Measurements from ENCODE around the gene SND1. TPM values are rescaled to one million over a fixed set of nuclear protein-coding genes. Genes with fewer than 3 reads are reported as not detected.
"Not testable (repeated sequence)": the region's sequence is repeated elsewhere in the genome, so short reads cannot be mapped to it uniquely, and the experiment has no call there.

The SND1 gene
- total RNA-seq, 5 donors from 2014 or later (not counting 1 experiment from before 2014, with no cell fraction given) = 137 to 187 (median 154) TPM

GRCh38 chr7:127835679-127836078, 183.7 kb downstream of the SND1 start:
- Histone ChIP-seq H3K36me3 (ENCODE audit: control insufficient read depth in 2 of 2, extremely low read depth in 1 of 2, insufficient read depth in 1 of 2, low read length in 1 of 2) (no peaks in the 10 kb centered on the region), H3K4me3 (ENCODE audit: control insufficient read depth in 1 of 2, extremely low read depth in 1 of 2, low read length in 1 of 2) (no peak overlapping the region), H3K27ac (ENCODE audit: low read length) (no peak overlapping the region), H3K4me1 (ENCODE audit: control insufficient read depth in 1 of 2, extremely low read depth in 1 of 2, insufficient read depth in 2 of 2, low read length in 2 of 2) (no peaks in the 10 kb centered on the region), H3K27me3 (replicated peaks in 1 of 2; ENCODE audit: control insufficient read depth in 2 of 2, extremely low read depth in 1 of 2, insufficient read depth in 2 of 2, low read length in 1 of 2) (no peaks in the 10 kb centered on the region), H3K9me3 (peaks cover 2% of the 10 kb centered on the region)
- CTCF ChIA-PET = no interaction called here
- DNase-seq (no peak), ATAC-seq (replicated peaks in 1 of 4) (no peak)
- peaks cover 53% of the 10 kb centered on the region for H3K36me3 Mint-ChIP-seq
- H3K4me3 Mint-ChIP-seq = no peak overlapping the region
- H3K27me3 Mint-ChIP-seq = no peaks in the 10 kb centered on the region
- no CpG with 5 or more reads among the region's 4 CpGs for WGBS (ENCODE audit: insufficient coverage)
- H3K4me1 Mint-ChIP-seq = peaks cover 0 to 3% (median 2%) of the 10 kb centered on the region in 3 donors
- H3K27ac Mint-ChIP-seq = no peak overlapping the region
- POLR2A ChIA-PET = no interaction called here
- H3K9me3 Mint-ChIP-seq = peaks cover 0 to 18% (median 9%) of the 10 kb centered on the region in 3 donors

- H3K9me3 ChIP-seq; H3K27ac Mint-ChIP-seq; H3K4me1 Mint-ChIP-seq; H3K36me3 ChIP-seq (ENCODE audit: control insufficient read depth in 2 of 2, extremely low read depth in 1 of 2, insufficient read depth in 1 of 2, low read length in 1 of 2); H3K4me1 ChIP-seq (ENCODE audit: control insufficient read depth in 1 of 2, extremely low read depth in 1 of 2, insufficient read depth in 2 of 2, low read length in 2 of 2); H3K27ac ChIP-seq (ENCODE audit: low read length); H3K4me3 ChIP-seq (ENCODE audit: control insufficient read depth in 1 of 2, extremely low read depth in 1 of 2, low read length in 1 of 2); POLR2A ChIA-PET; H3K4me3 Mint-ChIP-seq; ATAC-seq (replicated peaks in 1 of 4); DNase-seq; H3K27me3 ChIP-seq (replicated peaks in 1 of 2; ENCODE audit: control insufficient read depth in 2 of 2, extremely low read depth in 1 of 2, insufficient read depth in 2 of 2, low read length in 1 of 2); CTCF ChIA-PET; H3K27me3 Mint-ChIP-seq: not testable (repeated sequence)
- 91% methylated on average over 5 of the region's 7 CpGs for WGBS (ENCODE audit: insufficient coverage)
- H3K36me3 Mint-ChIP-seq = peaks cover 46% of the 10 kb centered on the region
- peaks cover 0 to 18% (median 9%) of the 10 kb centered on the region in 3 donors for H3K9me3 Mint-ChIP-seq
These were observed 185.9 kb downstream of the SND1 start for GRCh38 chr7:127837816-127838410.

GRCh38 chr7:127838816-127839415, 186.9 kb downstream of the SND1 start:
- POLR2A ChIA-PET = no interaction called here
- H3K36me3 ChIP-seq (ENCODE audit: control insufficient read depth in 2 of 2, extremely low read depth in 1 of 2, insufficient read depth in 1 of 2, low read length in 1 of 2) = peaks cover 0 to 3% of the 10 kb centered on the region in 2 donors
- no peak for DNase-seq
- Mint-ChIP-seq H3K4me3 (no peak overlapping the region), H3K27me3 (no peaks in the 10 kb centered on the region), H3K36me3 (peaks cover 44% of the 10 kb centered on the region), H3K9me3 (peaks cover 0 to 18% (median 9%) of the 10 kb centered on the region in 3 donors), H3K4me1 (peaks cover 0 to 3% (median 0%) of the 10 kb centered on the region in 3 donors), H3K27ac (no peak overlapping the region)
- no peaks in the 10 kb centered on the region for H3K4me1 ChIP-seq (ENCODE audit: control insufficient read depth in 1 of 2, extremely low read depth in 1 of 2, insufficient read depth in 2 of 2, low read length in 2 of 2)
- CTCF ChIA-PET = interaction anchor here in 1 of 2 donors (0.5 kb wide), 1 partner anchor 329 kb away, joined by 3 read pairs; no protein-coding TSS in a partner anchor
- WGBS (ENCODE audit: insufficient coverage) = no CpG with 5 or more reads among the region's 10 CpGs
- peaks cover 2% of the 10 kb centered on the region for H3K9me3 ChIP-seq
- H3K27me3 ChIP-seq (replicated peaks in 1 of 2; ENCODE audit: control insufficient read depth in 2 of 2, extremely low read depth in 1 of 2, insufficient read depth in 2 of 2, low read length in 1 of 2) = no peaks in the 10 kb centered on the region
- ATAC-seq (replicated peaks in 1 of 4) = no peak
- H3K27ac ChIP-seq (ENCODE audit: low read length) = no peak overlapping the region
- no peak overlapping the region for H3K4me3 ChIP-seq (ENCODE audit: control insufficient read depth in 1 of 2, extremely low read depth in 1 of 2, low read length in 1 of 2)

GRCh38 chr7:127840226-127840951, 188.4 kb downstream of the SND1 start:
- no peak overlapping the region for H3K4me3 ChIP-seq (ENCODE audit: control insufficient read depth in 1 of 2, extremely low read depth in 1 of 2, low read length in 1 of 2)
- no peak overlapping the region for H3K27ac Mint-ChIP-seq
- DNase-seq (no peak), ATAC-seq (replicated peaks in 1 of 4) (no peak)
- no peaks in the 10 kb centered on the region for H3K27me3 Mint-ChIP-seq
- peaks cover 4 to 12% of the 10 kb centered on the region in 2 donors for H3K36me3 ChIP-seq (ENCODE audit: control insufficient read depth in 2 of 2, extremely low read depth in 1 of 2, insufficient read depth in 1 of 2, low read length in 1 of 2)
- H3K36me3 Mint-ChIP-seq = peaks cover 49% of the 10 kb centered on the region
- H3K4me1 Mint-ChIP-seq = peaks cover 0 to 1% (median 0%) of the 10 kb centered on the region in 3 donors
- CTCF ChIA-PET = no interaction called here
- H3K9me3 ChIP-seq = peaks cover 2% of the 10 kb centered on the region
- no CpG with 5 or more reads among the region's 6 CpGs for WGBS (ENCODE audit: insufficient coverage)
- H3K4me1 ChIP-seq (ENCODE audit: control insufficient read depth in 1 of 2, extremely low read depth in 1 of 2, insufficient read depth in 2 of 2, low read length in 2 of 2) = no peaks in the 10 kb centered on the region
- H3K4me3 Mint-ChIP-seq = no peak overlapping the region
- POLR2A ChIA-PET = no interaction called here
- H3K9me3 Mint-ChIP-seq = peaks cover 0 to 14% (median 5%) of the 10 kb centered on the region in 3 donors
- H3K27ac ChIP-seq (ENCODE audit: low read length) = no peak overlapping the region
- no peaks in the 10 kb centered on the region for H3K27me3 ChIP-seq (replicated peaks in 1 of 2; ENCODE audit: control insufficient read depth in 2 of 2, extremely low read depth in 1 of 2, insufficient read depth in 2 of 2, low read length in 1 of 2)

- peaks cover 0 to 7% (median 0%) of the 10 kb centered on the region in 3 donors for H3K4me1 Mint-ChIP-seq
- Histone ChIP-seq H3K36me3 (ENCODE audit: control insufficient read depth in 2 of 2, extremely low read depth in 1 of 2, insufficient read depth in 1 of 2, low read length in 1 of 2) (peaks cover 4 to 12% of the 10 kb centered on the region in 2 donors), H3K4me3 (ENCODE audit: control insufficient read depth in 1 of 2, extremely low read depth in 1 of 2, low read length in 1 of 2) (no peak overlapping the region), H3K4me1 (ENCODE audit: control insufficient read depth in 1 of 2, extremely low read depth in 1 of 2, insufficient read depth in 2 of 2, low read length in 2 of 2) (no peaks in the 10 kb centered on the region), H3K9me3 (no peaks in the 10 kb centered on the region), H3K27me3 (replicated peaks in 1 of 2; ENCODE audit: control insufficient read depth in 2 of 2, extremely low read depth in 1 of 2, insufficient read depth in 2 of 2, low read length in 1 of 2) (no peaks in the 10 kb centered on the region), H3K27ac (ENCODE audit: low read length) (no peak overlapping the region)
- no peaks in the 10 kb centered on the region for H3K27me3 Mint-ChIP-seq
- H3K4me3 Mint-ChIP-seq = no peak overlapping the region
- ATAC-seq (replicated peaks in 1 of 4) (no peak), DNase-seq (no peak)
- POLR2A ChIA-PET = interaction anchor here (0.6 to 0.9 kb wide), 2 partner anchors 19 to 21 kb away, joined by 3 read pairs; no protein-coding TSS in a partner anchor
- peaks cover 47% of the 10 kb centered on the region for H3K36me3 Mint-ChIP-seq
- H3K27ac Mint-ChIP-seq = no peak overlapping the region
- CTCF ChIA-PET = interaction anchor here in 1 of 2 donors (0.6 kb wide), 1 partner anchor 534 kb away, joined by 3 read pairs; no protein-coding TSS in a partner anchor
- 100% methylated on average over 1 of the region's 2 CpGs for WGBS (ENCODE audit: insufficient coverage)
- H3K9me3 Mint-ChIP-seq = no peaks in the 10 kb centered on the region
These were observed 192.2 kb downstream of the SND1 start for GRCh38 chr7:127844165-127844564.

GRCh38 chr7:127844707-127845331, 192.8 kb downstream of the SND1 start:
- DNase-seq (no peak), ATAC-seq (replicated peaks in 1 of 4) (no peak)
- ChIA-PET CTCF (interaction anchor here in 1 of 2 donors (0.6 kb wide), 1 partner anchor 533 kb away, joined by 3 read pairs; no protein-coding TSS in a partner anchor), POLR2A (no interaction called here)
- no peaks in the 10 kb centered on the region for H3K27me3 Mint-ChIP-seq
- Histone ChIP-seq H3K27ac (ENCODE audit: low read length) (no peak overlapping the region), H3K36me3 (ENCODE audit: control insufficient read depth in 2 of 2, extremely low read depth in 1 of 2, insufficient read depth in 1 of 2, low read length in 1 of 2) (peaks cover 4 to 14% of the 10 kb centered on the region in 2 donors), H3K9me3 (no peaks in the 10 kb centered on the region), H3K27me3 (replicated peaks in 1 of 2; ENCODE audit: control insufficient read depth in 2 of 2, extremely low read depth in 1 of 2, insufficient read depth in 2 of 2, low read length in 1 of 2) (no peaks in the 10 kb centered on the region), H3K4me3 (ENCODE audit: control insufficient read depth in 1 of 2, extremely low read depth in 1 of 2, low read length in 1 of 2) (no peak overlapping the region), H3K4me1 (ENCODE audit: control insufficient read depth in 1 of 2, extremely low read depth in 1 of 2, insufficient read depth in 2 of 2, low read length in 2 of 2) (no peaks in the 10 kb centered on the region)
- H3K4me1 Mint-ChIP-seq = peaks cover 0 to 7% (median 5%) of the 10 kb centered on the region in 3 donors
- no peaks in the 10 kb centered on the region for H3K9me3 Mint-ChIP-seq
- H3K4me3 Mint-ChIP-seq = no peak overlapping the region
- H3K36me3 Mint-ChIP-seq = peaks cover 53% of the 10 kb centered on the region
- no peak overlapping the region for H3K27ac Mint-ChIP-seq
- 100% methylated on average over 1 of the region's 2 CpGs for whole genome bisulfite sequencing (ENCODE audit: insufficient coverage)

Data from T-cell (primary cell).